Measurements from ENCODE around the gene TMEM123. TPM values are rescaled to one million over a fixed set of nuclear protein-coding genes. Genes with fewer than 3 reads are reported as not detected.
A peak's percentile ranks its signal among the peaks of the same experiment; 100 is the strongest.

TMEM123 gene
- total and polyA plus RNA-seq, 2 donors (not counting 1 experiment from before 2014, with no cell fraction given): 36.7 to 422 TPM

DNA sequence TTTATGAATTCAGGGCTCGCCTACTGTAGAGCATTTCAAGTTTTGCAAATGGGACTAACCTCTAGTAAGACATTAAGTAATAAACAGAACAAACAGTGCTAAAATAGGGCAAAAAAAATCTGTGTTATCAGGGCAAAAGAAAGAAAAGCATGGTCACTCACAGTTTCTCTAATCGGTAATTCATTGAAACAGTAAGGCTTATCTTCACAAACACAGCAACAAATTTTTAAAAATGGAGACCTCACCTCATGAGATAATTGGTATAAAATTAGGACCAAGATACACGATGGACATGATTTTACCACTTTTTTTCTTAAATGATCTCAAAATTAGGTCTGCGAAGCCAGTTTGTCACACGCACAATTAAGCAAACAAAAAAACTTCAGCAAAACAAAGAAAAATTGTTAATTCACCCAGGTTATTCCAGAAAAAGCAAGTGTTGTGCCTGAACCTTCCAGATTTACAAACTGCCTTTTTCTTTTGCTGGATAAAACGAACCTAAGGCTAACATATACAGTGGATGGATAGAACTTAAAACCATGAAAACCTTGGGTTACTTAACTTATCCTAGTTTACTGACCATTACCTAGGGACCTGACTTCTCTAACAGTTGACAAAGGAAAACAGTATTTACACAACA, 1.4 kb downstream of the TMEM123 start:
- intact Hi-C loops (cut with micrococcal nuclease): loop anchor here (1.0 to 10.0 kb wide), 4 partner anchors 44 to 536 kb away; partner anchors contain the start of genes ANGPTL5 and CEP126
- H3K79me2 ChIP-seq (ENCODE audit: control insufficient read depth, insufficient read depth, low read length): peaks cover 52% of the 10 kb centered on the region
- Mint-ChIP-seq H3K27ac (peak overlapping the region; percentile 98), H3K4me3 (peak overlapping the region; percentile 98), H3K4me1 (peaks cover 80% of the 10 kb centered on the region), H3K27me3 (no peaks in the 10 kb centered on the region), H3K9me3 (ENCODE audit: insufficient read depth) (no peaks in the 10 kb centered on the region)
- peaks cover 60 to 63% of the 10 kb centered on the region in 2 donors for H3K4me1 ChIP-seq (ENCODE audit: control insufficient read depth in 2 of 2, insufficient read depth in 2 of 2, low read length in 2 of 2)
- H2AFZ ChIP-seq (ENCODE audit: insufficient read depth, low read depth, low read length, poor library complexity, severe bottlenecking): peak overlapping the region; percentile 85
- POLR2A ChIA-PET: interaction anchor here (1.0 to 1.4 kb wide), 5 partner anchors 16 to 57 kb away, joined by 3 to 8 read pairs (median 3); no protein-coding TSS in a partner anchor
- ATAC-seq (ENCODE audit: low read depth): no peak
- no peaks in the 10 kb centered on the region for H3K9me3 ChIP-seq (ENCODE audit: control extremely low read depth in 1 of 3, control insufficient read depth in 2 of 3, insufficient read depth in 1 of 3, low read length in 2 of 3)
- CTCF ChIA-PET: interaction anchor here (0.8 to 3.9 kb wide), 23 partner anchors 9 to 162 kb away, joined by 3 to 26 read pairs (median 4); no protein-coding TSS in a partner anchor
- peaks cover 0 to 18% of the 10 kb centered on the region in 2 experiments for H3K36me3 ChIP-seq (replicated peaks in 1 of 2; ENCODE audit: control extremely low read depth in 1 of 2, control insufficient read depth in 1 of 2, extremely low read depth in 1 of 2, insufficient read depth in 2 of 2, low read length in 1 of 2)
- peak overlapping the region; percentile 80 for H3K9ac ChIP-seq (ENCODE audit: low read length)
- 22% methylated on average over 3 of the region's 6 CpGs for WGBS (ENCODE audit: insufficient coverage)
- peak overlapping the region; percentile 82 to 87 for H3K27ac ChIP-seq (ENCODE audit: low read length in 2 of 2)
- H3K4me3 ChIP-seq (ENCODE audit: control extremely low read depth in 1 of 5, extremely low read depth in 1 of 5, insufficient read depth in 1 of 5, low read depth in 2 of 5, low read length in 4 of 5): peak overlapping the region; percentile 83 to 98 (median 91)
- no peaks in the 10 kb centered on the region for H3K27me3 ChIP-seq (replicated peaks in 1 of 4; ENCODE audit: control extremely low read depth in 1 of 4, control insufficient read depth in 3 of 4, insufficient read depth in 4 of 4, low read length in 3 of 4)
- H4K20me1 ChIP-seq (ENCODE audit: control insufficient read depth, insufficient read depth, low read length, poor library complexity, severe bottlenecking): peaks cover 18% of the 10 kb centered on the region
- no peak for TF ChIP-seq EZH2 (IDR thresholded peaks at IDR 0.05; ENCODE audit: borderline replicate concordance, insufficient read depth, low read depth, low read length, poor library complexity, severe bottlenecking)
- TF ChIP-seq, protein P1, sequence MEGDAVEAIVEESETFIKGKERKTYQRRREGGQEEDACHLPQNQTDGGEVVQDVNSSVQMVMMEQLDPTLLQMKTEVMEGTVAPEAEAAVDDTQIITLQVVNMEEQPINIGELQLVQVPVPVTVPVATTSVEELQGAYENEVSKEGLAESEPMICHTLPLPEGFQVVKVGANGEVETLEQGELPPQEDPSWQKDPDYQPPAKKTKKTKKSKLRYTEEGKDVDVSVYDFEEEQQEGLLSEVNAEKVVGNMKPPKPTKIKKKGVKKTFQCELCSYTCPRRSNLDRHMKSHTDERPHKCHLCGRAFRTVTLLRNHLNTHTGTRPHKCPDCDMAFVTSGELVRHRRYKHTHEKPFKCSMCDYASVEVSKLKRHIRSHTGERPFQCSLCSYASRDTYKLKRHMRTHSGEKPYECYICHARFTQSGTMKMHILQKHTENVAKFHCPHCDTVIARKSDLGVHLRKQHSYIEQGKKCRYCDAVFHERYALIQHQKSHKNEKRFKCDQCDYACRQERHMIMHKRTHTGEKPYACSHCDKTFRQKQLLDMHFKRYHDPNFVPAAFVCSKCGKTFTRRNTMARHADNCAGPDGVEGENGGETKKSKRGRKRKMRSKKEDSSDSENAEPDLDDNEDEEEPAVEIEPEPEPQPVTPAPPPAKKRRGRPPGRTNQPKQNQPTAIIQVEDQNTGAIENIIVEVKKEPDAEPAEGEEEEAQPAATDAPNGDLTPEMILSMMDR (IDR thresholded peaks at IDR 0.05): no peak
- DNase-seq: no peak
- H3K4me2 ChIP-seq (replicated peaks; ENCODE audit: low read depth, low read length, poor library complexity, severe bottlenecking): peak overlapping the region; percentile 83

Data from B cell (primary cell).